K562 (cell line): Measurements from ENCODE around the gene FAM193A. TPM values are rescaled to one million over a fixed set of nuclear protein-coding genes. Genes with fewer than 3 reads are reported as not detected.
A peak's percentile ranks its signal among the peaks of the same experiment; 100 is the strongest.

ENCODE experiments used
- ATAC-seq: fragments of 200-7000 bp; cut with Tn5 transposase; 3 replicates; pipeline ENCODE4 v1.9.1; 2020; ENCODE audit warnings: moderate library complexity
- BruUV-seq: library from RNA; stranded (reverse); fragments of 400-500 nt; replicated peaks from 2 replicates; lab custom pipeline; 2021; lab: Mats Ljungman, UMichigan
- CTCF ChIA-PET: fragments of 300-600 bp; formaldehyde crosslinking; extraction: SDS; loops from one replicate; lab custom pipeline; 2021; ENCODE audit warnings: low intra/inter-chr PET ratio; lab: Yijun Ruan, JAX
- POLR2A ChIA-PET: fragments of 300-600, 350-650 bp; sonication (Branson Sonifier 250); formaldehyde crosslinking; extraction: SDS; loops from one replicate; lab custom pipeline; 2021; ENCODE audit warnings: antibody characterized with exemption, inconsistent platforms; lab: Yijun Ruan, JAX
- DNase-seq, 4 experiments: peaks; one replicate each; pipeline versions ENCODE4 v3.0.0 to v3.0.0-alpha.2; 2011 to 2018; ENCODE audit warnings: low spot score in 3 of 4, mixed read lengths in 3 of 4; ENCODE audit errors: extremely low read depth in 1 of 4
- FAIRE-seq: peaks from 2 replicates; lab custom pipeline; 2011; peaks lifted over from hg19 to GRCh38; lab: Jason Lieb, UNC
- H2AFZ ChIP-seq: 2 replicates; pipeline ENCODE4 v1.6.0; 2011; ENCODE audit warnings: low read depth, low read length, control low read depth, inconsistent platforms
- H3K27ac ChIP-seq: fragments of 200-600 bp; 3 replicates; pipeline ENCODE4 v1.8.0; 2011; ENCODE audit warnings: low read depth, mild to moderate bottlenecking, control low read depth, inconsistent platforms, low read length, moderate library complexity, mixed read lengths; ENCODE audit errors: extremely low read depth
- H3K27me3 ChIP-seq, 2 experiments: fragments of 300-600 bp in 1 of 2; 2 replicates in 1 of 2; 3 replicates in 1 of 2; pipeline versions ENCODE4 v1.6.0 to v1.8.0; 2011; ENCODE audit warnings: inconsistent platforms in 2 of 2, low read length in 2 of 2, mild to moderate bottlenecking in 1 of 2, mixed read lengths in 1 of 2, moderate library complexity in 1 of 2; ENCODE audit not compliant: control insufficient read depth in 2 of 2, insufficient read depth in 2 of 2
- H3K36me3 ChIP-seq: fragments of 300-600 bp; 3 replicates; pipeline ENCODE4 v1.8.0; 2011; ENCODE audit warnings: mild to moderate bottlenecking, low read length, inconsistent platforms; ENCODE audit not compliant: control insufficient read depth, insufficient read depth
- H3K4me1 ChIP-seq, 2 experiments: fragments of 200-600 bp in 1 of 2; replicated peaks in 1 of 2; 2 replicates in 1 of 2; 3 replicates in 1 of 2; pipeline versions ENCODE4 v1.5.1 to v1.8.0; 2011; ENCODE audit warnings: inconsistent platforms in 2 of 2, low read length in 2 of 2, mild to moderate bottlenecking in 1 of 2, mixed read lengths in 1 of 2, moderate library complexity in 1 of 2; ENCODE audit not compliant: control insufficient read depth in 2 of 2, insufficient read depth in 2 of 2
- H3K4me2 ChIP-seq: 2 replicates; pipeline ENCODE4 v1.6.1; 2011; ENCODE audit warnings: low read length, control low read depth, inconsistent platforms, mixed read lengths; ENCODE audit not compliant: insufficient read depth
- H3K4me3 ChIP-seq: fragments of 200-600 bp; sonication (generic), shearing (Covaris generic); 2 replicates; pipeline ENCODE4 v1.5.1; 2016; ENCODE audit warnings: control low read depth, inconsistent platforms
- H3K79me2 ChIP-seq: fragments of 200-600 bp; 3 replicates; pipeline ENCODE4 v1.8.0; 2011; ENCODE audit warnings: low read length, inconsistent platforms; ENCODE audit not compliant: control insufficient read depth, insufficient read depth
- H3K9ac ChIP-seq, 2 experiments: 2 replicates each; pipeline versions ENCODE4 v1.6.0 to v1.6.1; 2011; ENCODE audit warnings: low read depth in 2 of 2, low read length in 2 of 2, control low read depth in 1 of 2, inconsistent platforms in 1 of 2, mild to moderate bottlenecking in 1 of 2, mixed read lengths in 1 of 2; ENCODE audit not compliant: insufficient read depth in 1 of 2
- H3K9me1 ChIP-seq: one replicate; pipeline ENCODE4 v1.6.0; 2011; ENCODE audit warnings: inconsistent platforms, mild to moderate bottlenecking, low read length, moderate library complexity; ENCODE audit not compliant: control insufficient read depth, insufficient read depth
- H3K9me3 ChIP-seq: replicated peaks from 2 replicates; pipeline ENCODE4 v1.5.1; 2011; ENCODE audit warnings: low read depth, low read length, inconsistent platforms; ENCODE audit not compliant: control insufficient read depth, insufficient read depth
- H4K20me1 ChIP-seq: replicated peaks from 2 replicates; pipeline ENCODE4 v1.6.1; 2011; ENCODE audit warnings: low read length, inconsistent platforms, mixed read lengths; ENCODE audit not compliant: control insufficient read depth, insufficient read depth
- ARNT ChIP-seq, 2 experiments: fragments of 450-650 bp; IDR thresholded peaks; 2 replicates each; pipeline ENCODE4 v1.6.1; 2016; ENCODE audit warnings: mild to moderate bottlenecking in 1 of 2
- CTBP1 ChIP-seq: fragments of 450-650 bp; IDR thresholded peaks from 2 replicates; pipeline ENCODE4 v1.6.1; 2016; ENCODE audit warnings: borderline replicate concordance
- CTCF ChIP-seq, 3 experiments: IDR thresholded peaks in 2 of 3; conservative IDR thresholded peaks in 1 of 3; 2 replicates each; pipeline ENCODE4 v1.5.1; 2011 to 2012; ENCODE audit warnings: low read length in 3 of 3, mild to moderate bottlenecking in 3 of 3, control low read depth in 2 of 3, improper control_type of control experiment in 1 of 3, inconsistent platforms in 1 of 3, low read depth in 1 of 3, mixed read lengths in 1 of 3, moderate library complexity in 1 of 3; ENCODE audit not compliant: insufficient read depth in 2 of 3
- FOSL1 ChIP-seq: fragments of 200-800 bp; sonication (Bioruptor generic); conservative IDR thresholded peaks from 2 replicates; pipeline ENCODE4 v1.6.1; 2016; ENCODE audit warnings: missing genetic modification characterization, missing compliant biosample characterization
- ID3 ChIP-seq, 2 experiments: fragments of 250-450 bp in 1 of 2; fragments of 450-650 bp in 1 of 2; sonication (Bioruptor Pico) in 1 of 2; IDR thresholded peaks; 2 replicates each; pipeline versions ENCODE4 v1.6.1 to v1.8.0; 2016 to 2021; ENCODE audit warnings: mild to moderate bottlenecking in 2 of 2, moderate library complexity in 2 of 2, missing compliant biosample characterization in 1 of 2, missing genetic modification characterization in 1 of 2
- MLLT1 ChIP-seq, 2 experiments: fragments of 450-650 bp; IDR thresholded peaks; 2 replicates each; pipeline ENCODE4 v1.6.1; 2016
- NELFE ChIP-seq: IDR thresholded peaks from 2 replicates; pipeline ENCODE4 v1.6.1; 2011; ENCODE audit warnings: mild to moderate bottlenecking; ENCODE audit not compliant: insufficient read depth, insufficient read length
- NFE2 ChIP-seq: IDR thresholded peaks from 2 replicates; pipeline ENCODE4 v1.6.1; 2014; ENCODE audit warnings: antibody characterized with exemption, low read depth
- NR1H2 ChIP-seq: sonication (generic); formaldehyde crosslinking; IDR thresholded peaks from 2 replicates; pipeline ENCODE4 v1.4.0; 2020; ENCODE audit warnings: mild to moderate bottlenecking, missing genetic modification reagents
- POLR2AphosphoS5 ChIP-seq: IDR thresholded peaks from 2 replicates; pipeline ENCODE4 v1.6.1; 2011; ENCODE audit warnings: mild to moderate bottlenecking, low read depth, low read length, moderate library complexity; ENCODE audit not compliant: control insufficient read depth, insufficient read depth
- RBM17 ChIP-seq: fragments of 200-400 bp; formaldehyde crosslinking; IDR thresholded peaks from 2 replicates; pipeline ENCODE4 v1.6.1; 2017; ENCODE audit warnings: low read depth, mild to moderate bottlenecking, low read length, borderline replicate concordance
- RFX7 ChIP-seq: fragments of 250-450 bp; sonication (Bioruptor Pico); IDR thresholded peaks from 2 replicates; pipeline ENCODE4 v1.5.1; 2021; ENCODE audit warnings: mild to moderate bottlenecking
- RNF219 ChIP-seq: fragments of 250-450 bp; sonication (Bioruptor Pico); IDR thresholded peaks from 2 replicates; pipeline ENCODE4 v1.5.0; 2022; ENCODE audit warnings: mild to moderate bottlenecking
- ZNF239 ChIP-seq: fragments of 250-450 bp; sonication (Bioruptor Pico); IDR thresholded peaks from 2 replicates; pipeline ENCODE4 v1.4.0; 2020; ENCODE audit warnings: mild to moderate bottlenecking
- ZNF583 ChIP-seq: fragments of 250-450 bp; sonication (Bioruptor Pico); IDR thresholded peaks from 2 replicates; pipeline ENCODE4 v1.4.0; 2020
- WGBS: fragments of 100-300 bp; shearing (Covaris generic); methylation state at CpG from one replicate; pipeline ENCODE4 v1.1.6; 2016; ENCODE audit warnings: low coverage, mixed read lengths; ENCODE audit not compliant: insufficient coverage; ENCODE audit errors: missing lambda C conversion rate; 5-methylcytosine and 5-hydroxymethylcytosine counted together
- in situ Hi-C: fragments of 300-500 bp; cut with MboI; formaldehyde crosslinking; loops from 4 replicates; pipeline ENCODE4 v1.15.0; 2018; ENCODE audit warnings: inconsistent platforms, mixed read lengths
- intact Hi-C: fragments of 100-400 bp; cut with micrococcal nuclease; formaldehyde crosslinking; loops from 2 replicates; pipeline ENCODE4 v1.14.2; 2022
- polyA plus RNA-seq, 8 experiments: library from polyadenylated mRNA; depleted of rRNA in 4 of 8; stranded (reverse) in 5 of 8; unstranded in 3 of 8; fragments of >200 nt; fragmentation: Nextera tagmentation in 2 of 8; fragmentation: Illumina TruSeq in 1 of 8; extraction: Ambion mirVana in 2 of 8; extraction: Trizol in 1 of 8; gene quantifications; 2 replicates each; pipeline versions ENCODE4 v1.2.1 to v1.2.3, GENCODE V29; 2011 to 2014; ENCODE audit warnings: inconsistent platforms in 1 of 8, missing spikeins in 1 of 8
- total RNA-seq, 7 experiments: library from RNA; depleted of rRNA in 6 of 7; stranded (reverse); fragments of >200 nt in 6 of 7; fragmentation: Illumina TruSeq in 2 of 7; extraction: Trizol in 2 of 7; gene quantifications; 2 replicates each; pipeline versions ENCODE4 v1.2.1 to v1.2.3, GENCODE V29; 2011 to 2021; ENCODE audit warnings: low replicate concordance in 1 of 7

The FAM193A gene
- total and polyA plus RNA-seq, 9 of the 15 experiments (the other 6 are each of a cell fraction or from before 2014, with no cell fraction given) = 0.46 to 24.6 (median 9.6) TPM

GRCh38 chr4:2598511-2599303 lies 62.3 kb downstream of the FAM193A start:
- WGBS = 42% methylated on average over 12 of the region's 12 CpGs
- H3K4me2 ChIP-seq = peak overlapping the region; percentile 49
- H3K9ac ChIP-seq = peak overlapping the region in 1 of 2 experiments; percentile 53; a peak in 2 of 4 replicates
- peak overlapping the region; percentile 45; the same call in 1 of the 3 replicates for H3K27ac ChIP-seq
- H3K9me3 ChIP-seq = no peaks in the 10 kb centered on the region
- H2AFZ ChIP-seq = no peak overlapping the region
- CTCF ChIA-PET = no interaction called here
- H3K9me1 ChIP-seq = peaks cover 6% of the 10 kb centered on the region
- ATAC-seq (peak; percentile 83), DNase-seq (peak in 1 of 4 experiments; percentile 21), FAIRE-seq (no peak)
- in situ Hi-C loops = no loop called here
- H3K79me2 ChIP-seq = peaks cover 79% of the 10 kb centered on the region
- peaks cover 60% of the 10 kb centered on the region for H4K20me1 ChIP-seq
- TF ChIP-seq ZNF583 (no peak), NELFE (no peak), RFX7 (no peak), RBM17 (no peak), RNF219 (no peak), POLR2AphosphoS5 (no peak), ARNT (IDR thresholded peaks at IDR 0.05) (no peak), ID3 (CRISPR knock-in tag; IDR thresholded peaks at IDR 0.05) (no peak), ID3 (tag; IDR thresholded peaks at IDR 0.05) (no peak), NR1H2 (CRISPR knock-in tag) (peak; percentile 20; the same call in 1 of the 2 replicates), ZNF239 (CRISPR knock-in tag) (no peak), CTCF (IDR thresholded peaks at IDR 0.05 in 2 of 3, conservative IDR thresholded peaks at IDR 0.05 in 1 of 3; ENCODE audit: insufficient read depth in 2 of 3, low read depth in 1 of 3, low read length in 3 of 3) (peak; percentile 20 to 42 (median 26); a peak in 2 of 6 replicates), CTBP1 (0 out of 2 replicates have a peak, but pooled peaks have one; percentile 13), NFE2 (no peak), FOSL1 (tag) (no peak), MLLT1 (IDR thresholded peaks at IDR 0.05) (no peak)
- H3K4me1 ChIP-seq = peaks cover 38 to 40% of the 10 kb centered on the region in 2 experiments
- TSS peak; percentile 32 for BruUV-seq
- no peak overlapping the region for H3K4me3 ChIP-seq
- H3K36me3 ChIP-seq = peaks cover 40% of the 10 kb centered on the region; the same call in 2 of the 3 replicates
- POLR2A ChIA-PET = interaction anchor here (0.9 kb wide), 1 partner anchor 11 kb away, joined by 4 read pairs; no protein-coding TSS in a partner anchor
- intact Hi-C loops = no loop called here
- no peaks in the 10 kb centered on the region for H3K27me3 ChIP-seq
